GM12878 (cell line): ENCODE results near the gene ZCCHC24. TPM values are rescaled to one million over a fixed set of nuclear protein-coding genes. Genes with fewer than 3 reads are reported as not detected.

Experiments used
- ATAC-seq: fragments of 200-7000 bp; cut with Tn5 transposase; 3 replicates; pipeline ENCODE4 v1.9.1; 2020; ENCODE audit warnings: mild to moderate bottlenecking, moderate library complexity
- BruUV-seq: library from RNA; stranded (reverse); fragments of 400-500 nt; replicated peaks from 2 replicates; lab custom pipeline; 2021; lab: Mats Ljungman, UMichigan
- CTCF ChIA-PET: fragments of 300-600 bp; sonication (Branson Sonifier 250); formaldehyde crosslinking; extraction: SDS; loops from one replicate; lab custom pipeline; 2021; ENCODE audit warnings: inconsistent platforms; lab: Yijun Ruan, JAX
- POLR2A ChIA-PET: fragments of 350-600 bp; formaldehyde crosslinking; extraction: SDS; loops from one replicate; lab custom pipeline; 2021; ENCODE audit warnings: inconsistent platforms; lab: Charles Lee
- RAD21 ChIA-PET: fragments of 300-600 bp; sonication (Branson Sonifier 250); formaldehyde crosslinking; loops from one replicate; lab custom pipeline; 2023; ENCODE audit warnings: antibody characterized with exemption; ENCODE audit not compliant: unreplicated experiment; lab: Charles Lee
- SMC1A ChIA-PET: fragments of 300-600 bp; sonication (Branson Sonifier 250); formaldehyde crosslinking; loops from one replicate; lab custom pipeline; 2023; ENCODE audit not compliant: unreplicated experiment, uncharacterized antibody; lab: Charles Lee
- DNase-seq: peaks from one replicate; pipeline ENCODE4 v3.0.0-alpha.2; 2011; ENCODE audit warnings: low read depth, low spot score
- FAIRE-seq: peaks from 3 replicates; lab custom pipeline; 2011; peaks lifted over from hg19 to GRCh38; lab: Jason Lieb, UNC
- H2AFZ ChIP-seq: 2 replicates; pipeline ENCODE4 v1.6.0; 2011; ENCODE audit warnings: low read depth, low read length, control low read depth; ENCODE audit not compliant: control insufficient read depth
- H3K27ac ChIP-seq: 2 replicates; pipeline ENCODE4 v1.5.1; 2011; ENCODE audit warnings: control low read depth; ENCODE audit not compliant: control insufficient read depth, insufficient read depth
- H3K27me3 ChIP-seq, 2 experiments: replicated peaks in 1 of 2; 2 replicates each; pipeline versions ENCODE4 v1.6.0 to v1.6.1; 2011; ENCODE audit warnings: low read length in 1 of 2; ENCODE audit not compliant: control insufficient read depth in 2 of 2, insufficient read depth in 2 of 2
- H3K36me3 ChIP-seq, 2 experiments: 2 replicates each; pipeline ENCODE4 v1.5.1; 2011; ENCODE audit warnings: low read length in 1 of 2; ENCODE audit not compliant: control insufficient read depth in 2 of 2, insufficient read depth in 2 of 2
- H3K4me1 ChIP-seq: 2 replicates; pipeline ENCODE4 v1.6.1; 2011; ENCODE audit warnings: mild to moderate bottlenecking, low read length, moderate library complexity, mixed read lengths; ENCODE audit not compliant: control insufficient read depth, insufficient read depth
- H3K4me2 ChIP-seq: 2 replicates; pipeline ENCODE4 v1.6.0; 2011; ENCODE audit warnings: control low read depth; ENCODE audit not compliant: control insufficient read depth, insufficient read depth
- H3K4me3 ChIP-seq: fragments of 200-600 bp; sonication (generic); 2 replicates; pipeline ENCODE4 v1.5.1; 2016
- H3K79me2 ChIP-seq: 2 replicates; pipeline ENCODE4 v1.6.0; 2011; ENCODE audit warnings: low read length; ENCODE audit not compliant: control insufficient read depth, insufficient read depth
- H3K9ac ChIP-seq: 2 replicates; pipeline ENCODE4 v1.8.0; 2011; ENCODE audit warnings: low read length, control low read depth, mixed read lengths; ENCODE audit not compliant: control insufficient read depth, insufficient read depth
- H3K9me3 ChIP-seq: replicated peaks from 3 replicates; pipeline ENCODE4 v1.5.1; 2011; ENCODE audit warnings: mild to moderate bottlenecking, low read length; ENCODE audit not compliant: control insufficient read depth, insufficient read depth
- H4K20me1 ChIP-seq: 2 replicates; pipeline ENCODE4 v1.6.0; 2011; ENCODE audit not compliant: control insufficient read depth, insufficient read depth
- CBFB ChIP-seq: IDR thresholded peaks from 2 replicates; pipeline ENCODE4 v1.6.1; 2016; ENCODE audit warnings: antibody characterized with exemption, low read depth
- CHD1 ChIP-seq: IDR thresholded peaks from 2 replicates; pipeline ENCODE4 v1.6.1; 2012; ENCODE audit warnings: low read depth, low read length, improper control_type of control experiment
- MTA2 ChIP-seq: fragments of 450-650 bp; IDR thresholded peaks from 2 replicates; pipeline ENCODE4 v1.6.1; 2016; ENCODE audit warnings: low read depth, mild to moderate bottlenecking, moderate library complexity
- NR2F1 ChIP-seq: fragments of 450-650 bp; conservative IDR thresholded peaks from 2 replicates; pipeline ENCODE4 v1.6.1; 2017; ENCODE audit warnings: mild to moderate bottlenecking
- PAX5 ChIP-seq: IDR thresholded peaks from 2 replicates; pipeline ENCODE4 v1.6.1; 2011; ENCODE audit warnings: low read depth, low read length, borderline replicate concordance
- POLR2A ChIP-seq: IDR thresholded peaks from 2 replicates; pipeline ENCODE4 v1.6.1; 2011; ENCODE audit warnings: low read depth, mild to moderate bottlenecking, low read length
- RELB ChIP-seq: fragments of 450-650 bp; IDR thresholded peaks from 2 replicates; pipeline ENCODE4 v1.6.1; 2017; ENCODE audit warnings: low read depth, mild to moderate bottlenecking, moderate library complexity
- RUNX3 ChIP-seq: IDR thresholded peaks from 2 replicates; pipeline ENCODE4 v1.6.1; 2012; ENCODE audit warnings: low read length, inconsistent platforms
- SMAD5 ChIP-seq: IDR thresholded peaks from 2 replicates; pipeline ENCODE4 v1.6.1; 2016; ENCODE audit warnings: antibody characterized with exemption, low read depth
- SPI1 ChIP-seq: IDR thresholded peaks from 2 replicates; pipeline ENCODE4 v1.6.1; 2011; ENCODE audit warnings: low read depth, mild to moderate bottlenecking, low read length, moderate library complexity, borderline replicate concordance; ENCODE audit not compliant: insufficient read depth
- USF1 ChIP-seq: IDR thresholded peaks from 2 replicates; pipeline ENCODE4 v1.6.1; 2011; ENCODE audit warnings: borderline replicate concordance, low read depth, mild to moderate bottlenecking, moderate library complexity, mixed read lengths, low read length; ENCODE audit not compliant: insufficient read depth; ENCODE audit errors: extremely low read length
- ZNF592 ChIP-seq: fragments of 450-650 bp; IDR thresholded peaks from 2 replicates; pipeline ENCODE4 v1.6.1; 2017; ENCODE audit warnings: mild to moderate bottlenecking, moderate library complexity
- WGBS: methylation state at CpG from one replicate; pipeline ENCODE4 v1.1.6; 2016; ENCODE audit warnings: low lambda C conversion rate; ENCODE audit not compliant: insufficient replicate concordance, insufficient coverage; ENCODE audit errors: missing lambda C conversion rate; 5-methylcytosine and 5-hydroxymethylcytosine counted together
- in situ Hi-C: fragments of 300-500 bp; cut with MboI; formaldehyde crosslinking; loops from 9 replicates; pipeline ENCODE4 v1.14.3; 2018; ENCODE audit warnings: mixed read lengths
- intact Hi-C: fragments of 100-400 bp; cut with micrococcal nuclease; formaldehyde crosslinking; loops from one replicate; pipeline ENCODE4 v1.14.2; 2022; ENCODE audit not compliant: unreplicated experiment
- polyA plus RNA-seq, 11 experiments: library from polyadenylated mRNA; depleted of rRNA in 4 of 11; unstranded in 6 of 11; stranded (reverse) in 5 of 11; fragments of >200 nt; fragmentation: Nextera tagmentation in 4 of 11; fragmentation: Illumina TruSeq in 1 of 11; extraction: Ambion mirVana in 4 of 11; extraction: Trizol in 1 of 11; gene quantifications; 1 replicate in 1 of 11; 2 replicates in 10 of 11; pipeline versions ENCODE4 v1.2.1 to v1.2.3, GENCODE V29; 2011 to 2016; ENCODE audit warnings: inconsistent platforms in 2 of 11, missing spikeins in 2 of 11, low read depth in 1 of 11
- total RNA-seq, 4 experiments: library from RNA; depleted of rRNA in 3 of 4; stranded (reverse); fragments of >200 nt in 3 of 4; fragmentation: Illumina TruSeq in 1 of 4; extraction: Trizol in 1 of 4; gene quantifications; 2 replicates each; pipeline versions ENCODE4 v1.2.1 to v1.2.3, GENCODE V29; 2013 to 2021

Gene ZCCHC24
- total and polyA plus RNA-seq, 10 of the 15 experiments (the other 5 are each of a cell fraction or from before 2014, with no cell fraction given), result 0.02 to 0.62 (median 0.04) TPM; not detected in 4

- Histone ChIP-seq H3K27ac (no peak overlapping the region), H3K4me1 (peaks cover 18% of the 10 kb centered on the region), H3K27me3 (peaks cover 2 to 3% of the 10 kb centered on the region in 2 experiments; a peak in 2 of 4 replicates), H3K9ac (peak overlapping the region; percentile 38; the same call in 1 of the 2 replicates), H3K9me3 (no peaks in the 10 kb centered on the region), H2AFZ (peak overlapping the region; percentile 44), H3K4me2 (peak overlapping the region; percentile 96), H4K20me1 (no peaks in the 10 kb centered on the region), H3K36me3 (no peaks in the 10 kb centered on the region), H3K79me2 (no peaks in the 10 kb centered on the region), H3K4me3 (peak overlapping the region; percentile 62)
- ChIA-PET CTCF (interaction anchor here (0.6 to 1.6 kb wide), 4 partner anchors 24 to 617 kb away, joined by 3 to 5 read pairs (median 4); no protein-coding TSS in a partner anchor), SMC1A (interaction anchor here (0.7 to 1.3 kb wide), 3 partner anchors 24 to 96 kb away, joined by 3 read pairs; no protein-coding TSS in a partner anchor), POLR2A (interaction anchor here (0.6 kb wide), 1 partner anchor 239 kb away, joined by 6 read pairs; no protein-coding TSS in a partner anchor), RAD21 (interaction anchor here (1.7 kb wide), 1 partner anchor 44 kb away, joined by 4 read pairs; no protein-coding TSS in a partner anchor)
- no TSS peak for BruUV-seq
- DNase-seq (no peak), ATAC-seq (peak; percentile 52), FAIRE-seq (peak; percentile 27)
- intact Hi-C loops, result no loop called here
- in situ Hi-C loops, result no loop called here
- WGBS, result 5% methylated on average over 38 of the region's 44 CpGs
- TF ChIP-seq MTA2, result no peak
- TF ChIP-seq ZNF592, result no peak
- TF ChIP-seq RELB, result no peak
- peak; percentile 41; the same call in 1 of the 2 replicates for TF ChIP-seq RUNX3
- no peak for TF ChIP-seq SMAD5
- no peak for TF ChIP-seq PAX5
- TF ChIP-seq CHD1, result no peak
- TF ChIP-seq SPI1, result no peak; the same call in 1 of the 2 replicates
- TF ChIP-seq NR2F1, result peak; percentile 87
- TF ChIP-seq CBFB, result no peak
- no peak for TF ChIP-seq POLR2A
- TF ChIP-seq USF1, result no peak
These were observed 965 bp downstream of the ZCCHC24 start for GRCh38 chr10:79444199-79445119.
